Mesenchymal stem cell (in vitro differentiated cells and primary cell): Measurements from ENCODE around the gene KCNIP4.

ENCODE experiments used
- DNase-seq: peaks from one replicate; pipeline ENCODE4 v3.0.0-alpha.2; 2013
- H2AFZ ChIP-seq: one replicate; pipeline ENCODE4 v1.6.1; 2013; ENCODE audit warnings: low read depth, mild to moderate bottlenecking, control low read depth, inconsistent platforms, low read length, moderate library complexity
- H2AK5ac ChIP-seq: 2 replicates; pipeline ENCODE4 v1.6.1; 2013; ENCODE audit warnings: low read length, moderate library complexity, mild to moderate bottlenecking, inconsistent platforms; ENCODE audit not compliant: severe bottlenecking
- H2BK120ac ChIP-seq: one replicate; pipeline ENCODE4 v1.6.1; 2013; ENCODE audit warnings: low read depth, mild to moderate bottlenecking, inconsistent platforms, low read length, moderate library complexity
- H2BK12ac ChIP-seq, 2 experiments: one replicate each; pipeline ENCODE4 v1.6.1; 2013; ENCODE audit warnings: inconsistent platforms in 2 of 2, low read length in 2 of 2, mild to moderate bottlenecking in 2 of 2, moderate library complexity in 2 of 2, control low read depth in 1 of 2
- H2BK15ac ChIP-seq: one replicate; pipeline ENCODE4 v1.6.1; 2013; ENCODE audit warnings: mild to moderate bottlenecking, low read depth, inconsistent platforms; ENCODE audit not compliant: poor library complexity, severe bottlenecking
- H2BK5ac ChIP-seq: 2 replicates; pipeline ENCODE4 v1.6.1; 2013; ENCODE audit warnings: low read depth, mild to moderate bottlenecking, low read length, control low read depth, inconsistent platforms; ENCODE audit not compliant: poor library complexity, severe bottlenecking
- H3K14ac ChIP-seq, 2 experiments: one replicate each; pipeline ENCODE4 v1.6.1; 2013; ENCODE audit warnings: inconsistent platforms in 2 of 2, low read length in 2 of 2, control low read depth in 1 of 2, mild to moderate bottlenecking in 1 of 2, moderate library complexity in 1 of 2
- H3K18ac ChIP-seq, 2 experiments: one replicate each; pipeline ENCODE4 v1.6.1; 2013; ENCODE audit warnings: inconsistent platforms in 2 of 2, low read length in 2 of 2, control low read depth in 1 of 2, low read depth in 1 of 2, mild to moderate bottlenecking in 1 of 2
- H3K23ac ChIP-seq, 2 experiments: one replicate each; pipeline ENCODE4 v1.6.1; 2013; ENCODE audit warnings: inconsistent platforms in 2 of 2, low read length in 2 of 2, mild to moderate bottlenecking in 2 of 2, moderate library complexity in 2 of 2, control low read depth in 1 of 2
- H3K27ac ChIP-seq: 2 replicates; pipeline ENCODE4 v1.5.1; 2013; ENCODE audit warnings: mild to moderate bottlenecking, moderate library complexity, low read length, control low read depth, inconsistent platforms; ENCODE audit not compliant: poor library complexity, severe bottlenecking
- H3K27me3 ChIP-seq, 2 experiments: 2 replicates each; pipeline versions ENCODE4 v1.6.1 to v1.7.0; 2013; ENCODE audit warnings: low read length in 2 of 2, mild to moderate bottlenecking in 2 of 2, moderate library complexity in 2 of 2, control low read depth in 1 of 2, inconsistent platforms in 1 of 2; ENCODE audit not compliant: control insufficient read depth in 1 of 2, insufficient read depth in 1 of 2
- H3K36me3 ChIP-seq, 2 experiments: 2 replicates each; pipeline versions ENCODE4 v1.6.1 to v1.7.0; 2013; ENCODE audit warnings: low read length in 2 of 2, control low read depth in 1 of 2, inconsistent platforms in 1 of 2, low read depth in 1 of 2, mild to moderate bottlenecking in 1 of 2; ENCODE audit not compliant: insufficient read depth in 2 of 2, control insufficient read depth in 1 of 2
- H3K4ac ChIP-seq, 2 experiments: one replicate each; pipeline ENCODE4 v1.6.1; 2013; ENCODE audit warnings: inconsistent platforms in 2 of 2, low read length in 2 of 2, mild to moderate bottlenecking in 2 of 2, moderate library complexity in 2 of 2, control low read depth in 1 of 2, low read depth in 1 of 2
- H3K4me1 ChIP-seq: 2 replicates; pipeline ENCODE4 v1.6.1; 2013; ENCODE audit warnings: low read depth, low read length, control low read depth; ENCODE audit not compliant: control insufficient read depth, insufficient read depth
- H3K4me2 ChIP-seq: 2 replicates; pipeline ENCODE4 v1.6.1; 2013; ENCODE audit warnings: low read length, mild to moderate bottlenecking, inconsistent platforms; ENCODE audit not compliant: poor library complexity, severe bottlenecking
- H3K4me3 ChIP-seq, 2 experiments: 2 replicates each; pipeline versions ENCODE4 v1.5.1 to v1.7.0; 2013; ENCODE audit warnings: low read length in 2 of 2, mild to moderate bottlenecking in 2 of 2, control low read depth in 1 of 2, low read depth in 1 of 2; ENCODE audit not compliant: insufficient read depth in 1 of 2
- H3K79me1 ChIP-seq: replicated peaks from 2 replicates; pipeline ENCODE4 v1.6.1; 2013; ENCODE audit warnings: mild to moderate bottlenecking, control low read depth, low read length, inconsistent platforms; ENCODE audit not compliant: poor library complexity, severe bottlenecking
- H3K9ac ChIP-seq: 2 replicates; pipeline ENCODE4 v1.7.0; 2013; ENCODE audit warnings: mild to moderate bottlenecking, low read length, moderate library complexity
- H3K9me3 ChIP-seq: 2 replicates; pipeline ENCODE4 v1.7.0; 2013; ENCODE audit warnings: mild to moderate bottlenecking, low read length; ENCODE audit not compliant: control insufficient read depth
- H4K8ac ChIP-seq: one replicate; pipeline ENCODE4 v1.6.1; 2013; ENCODE audit warnings: inconsistent platforms, mild to moderate bottlenecking, low read length, moderate library complexity
- H4K91ac ChIP-seq: one replicate; pipeline ENCODE4 v1.6.1; 2013; ENCODE audit warnings: mild to moderate bottlenecking, low read length, inconsistent platforms
- WGBS: methylation state at CpG from one replicate; pipeline ENCODE4 v1.1.7; 2013; ENCODE audit warnings: mixed read lengths; 5-methylcytosine and 5-hydroxymethylcytosine counted together

Gene KCNIP4

DNA sequence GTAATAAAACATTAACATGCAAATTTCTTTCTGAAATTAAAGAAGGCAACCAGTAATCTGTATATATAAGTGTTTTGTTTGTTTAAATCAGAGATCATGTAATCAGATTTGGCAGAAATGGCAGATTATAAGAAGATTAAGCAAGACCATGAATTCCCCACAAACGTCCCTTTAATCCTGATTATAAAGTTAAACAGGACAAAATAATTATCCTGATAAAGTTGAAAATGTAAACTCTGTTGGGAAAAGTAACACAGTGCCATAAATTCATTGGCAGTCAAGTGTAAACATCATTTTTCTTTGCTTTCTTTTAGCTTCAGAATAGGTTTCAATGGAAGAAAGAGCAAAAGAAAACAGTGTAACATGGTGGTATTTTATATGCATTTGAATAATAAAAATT is 256.3 kb downstream of the KCNIP4 start:
- H3K79me1 ChIP-seq: no peaks in the 10 kb centered on the region
- WGBS: no CpG with 5 or more reads among the region's 1 CpG
- no peak overlapping the region for H3K27ac ChIP-seq
- no peak overlapping the region for H3K18ac ChIP-seq
- H3K23ac ChIP-seq: no peak overlapping the region
- no peaks in the 10 kb centered on the region for H3K36me3 ChIP-seq
- H3K4me3 ChIP-seq: no peak overlapping the region
- H2AFZ ChIP-seq: no peak overlapping the region
- no peak overlapping the region for H3K4ac ChIP-seq
- H2BK12ac ChIP-seq: no peak overlapping the region
- H3K9ac ChIP-seq: no peak overlapping the region
- no peaks in the 10 kb centered on the region for H3K9me3 ChIP-seq
- H3K4me1 ChIP-seq: no peaks in the 10 kb centered on the region
- H3K27me3 ChIP-seq: no peaks in the 10 kb centered on the region
- H4K8ac ChIP-seq: no peak overlapping the region
- no peak overlapping the region for H2BK15ac ChIP-seq
- H2BK5ac ChIP-seq: no peak overlapping the region
- no peak overlapping the region for H2AK5ac ChIP-seq
- H4K91ac ChIP-seq: no peak overlapping the region
- no peak overlapping the region for H3K14ac ChIP-seq
- peak; percentile 11 for DNase-seq
- H3K4me2 ChIP-seq: no peak overlapping the region
- H2BK120ac ChIP-seq: no peak overlapping the region

DNA sequence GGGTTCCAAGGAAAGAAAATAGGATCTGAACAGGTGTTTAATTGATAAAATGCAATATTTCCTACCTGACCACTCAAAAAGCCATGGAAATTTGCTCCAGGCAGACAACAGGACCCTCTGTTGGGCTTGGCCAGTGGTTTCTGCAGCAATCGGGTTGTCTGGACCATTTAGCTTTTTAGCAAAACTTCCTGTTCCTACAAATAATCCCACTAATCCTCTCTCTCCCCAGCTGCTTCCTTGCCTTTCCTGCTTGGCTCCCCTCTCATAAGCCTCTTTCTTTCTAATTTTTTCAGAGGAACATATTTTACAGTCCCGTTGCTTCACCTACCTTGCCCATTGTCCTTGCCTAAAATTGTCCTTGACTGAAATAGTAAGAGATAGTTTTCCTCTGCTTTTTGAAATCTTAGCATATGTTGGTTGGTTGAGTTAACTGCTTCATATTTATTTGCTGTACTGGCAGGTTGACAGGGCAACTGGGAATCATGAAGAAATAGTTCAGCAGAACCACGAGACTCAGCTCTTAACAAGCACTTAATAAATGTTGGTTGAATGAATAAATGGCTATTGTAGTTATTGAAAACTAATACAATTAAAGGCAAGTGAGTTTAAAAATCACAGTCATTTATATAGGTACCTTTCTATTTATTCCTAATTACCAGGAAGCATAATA is 259.8 kb downstream of the KCNIP4 start:
- WGBS: 25% methylated on average over 1 of the region's 3 CpGs

DNA sequence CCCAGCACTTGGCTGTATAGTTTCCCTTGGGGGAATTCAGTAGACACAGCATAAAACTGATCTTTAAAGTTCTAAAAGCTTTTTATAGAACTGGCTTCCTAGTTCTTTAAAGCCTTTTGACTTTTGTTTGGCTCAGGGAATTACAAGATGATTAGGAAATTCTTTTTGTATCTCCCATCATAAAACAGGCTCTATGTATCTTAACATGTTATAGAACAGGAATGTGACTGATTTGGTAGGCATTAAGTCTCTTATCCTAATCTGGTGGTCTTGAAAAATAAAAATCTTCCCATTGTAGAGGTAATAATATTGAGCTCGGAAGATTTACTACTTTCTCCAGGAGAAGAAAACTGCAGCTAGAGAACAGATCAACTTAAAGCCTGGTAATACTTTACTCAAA is 262.7 kb downstream of the KCNIP4 start:
- H2BK5ac ChIP-seq: no peak overlapping the region
- no peak overlapping the region for H3K4me2 ChIP-seq
- no CpG with 5 or more reads among the region's 1 CpG for WGBS
- no peaks in the 10 kb centered on the region for H3K79me1 ChIP-seq
- H3K23ac ChIP-seq: no peak overlapping the region
- H4K8ac ChIP-seq: no peak overlapping the region
- H3K9ac ChIP-seq: no peak overlapping the region
- H3K18ac ChIP-seq: no peak overlapping the region
- no peak overlapping the region for H2BK12ac ChIP-seq
- no peak overlapping the region for H2AFZ ChIP-seq
- H4K91ac ChIP-seq: no peak overlapping the region
- no peaks in the 10 kb centered on the region for H3K27me3 ChIP-seq
- H3K14ac ChIP-seq: no peak overlapping the region
- H3K4me1 ChIP-seq: no peaks in the 10 kb centered on the region
- H2BK120ac ChIP-seq: no peak overlapping the region
- H2AK5ac ChIP-seq: no peak overlapping the region
- H3K27ac ChIP-seq: no peak overlapping the region
- no peak overlapping the region for H3K4ac ChIP-seq
- H3K36me3 ChIP-seq: no peaks in the 10 kb centered on the region
- H3K9me3 ChIP-seq: no peaks in the 10 kb centered on the region
- H3K4me3 ChIP-seq: no peak overlapping the region
- H2BK15ac ChIP-seq: no peak overlapping the region
- no peak for DNase-seq

More for the DNA sequence above, 259.8 kb downstream of the KCNIP4 start:
- Histone ChIP-seq H3K14ac (no peak overlapping the region), H2BK15ac (no peak overlapping the region), H2AFZ (no peak overlapping the region), H3K4me1 (no peaks in the 10 kb centered on the region), H3K9me3 (no peaks in the 10 kb centered on the region), H2BK5ac (no peak overlapping the region), H3K9ac (no peak overlapping the region), H4K8ac (no peak overlapping the region), H3K18ac (no peak overlapping the region), H2BK12ac (no peak overlapping the region), H3K79me1 (no peaks in the 10 kb centered on the region), H3K4me2 (no peak overlapping the region), H3K27me3 (no peaks in the 10 kb centered on the region), H3K27ac (no peak overlapping the region), H2BK120ac (no peak overlapping the region), H4K91ac (no peak overlapping the region), H3K4me3 (no peak overlapping the region), H3K36me3 (no peaks in the 10 kb centered on the region), H3K4ac (no peak overlapping the region), H2AK5ac (no peak overlapping the region), H3K23ac (no peak overlapping the region)
- peak; percentile 20 for DNase-seq

DNA sequence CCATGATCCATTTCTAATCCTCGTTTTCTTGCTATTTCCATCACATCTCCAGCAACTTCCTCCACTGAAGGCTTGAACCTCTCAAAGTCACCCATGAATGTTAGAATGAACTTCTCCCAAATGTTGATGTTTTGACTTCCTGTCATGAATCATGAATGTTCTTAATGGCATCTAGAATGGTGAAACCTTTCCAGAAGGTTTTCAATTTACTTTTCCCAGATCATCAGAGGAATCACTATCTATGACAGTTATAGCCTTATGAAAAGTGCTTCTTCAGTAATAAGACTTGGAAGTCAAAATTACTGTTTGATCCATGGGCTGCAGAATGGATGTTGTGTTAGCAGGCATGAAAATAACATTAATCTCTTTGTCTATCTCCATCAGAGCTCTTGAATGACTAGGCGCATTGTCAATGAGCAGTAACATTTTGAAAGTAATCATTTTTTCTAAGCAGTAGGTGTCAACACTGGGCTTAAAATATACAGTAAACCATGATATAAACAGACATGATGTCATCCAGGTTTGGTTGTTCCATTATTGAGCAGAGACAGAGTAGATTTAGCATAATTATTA is 268.2 kb downstream of the KCNIP4 start:
- WGBS: 62% methylated on average over 1 of the region's 2 CpGs
- no peak overlapping the region for H3K14ac ChIP-seq

More for the DNA sequence above, 268.2 kb downstream of the KCNIP4 start:
- DNase-seq: no peak
- no peak overlapping the region for H3K27ac ChIP-seq
- H3K4ac ChIP-seq: no peak overlapping the region
- H4K91ac ChIP-seq: no peak overlapping the region
- no peak overlapping the region for H2BK12ac ChIP-seq
- H3K4me3 ChIP-seq: no peak overlapping the region
- no peaks in the 10 kb centered on the region for H3K27me3 ChIP-seq
- no peaks in the 10 kb centered on the region for H3K9me3 ChIP-seq
- no peak overlapping the region for H2AFZ ChIP-seq
- H3K23ac ChIP-seq: no peak overlapping the region
- H4K8ac ChIP-seq: no peak overlapping the region
- no peak overlapping the region for H2AK5ac ChIP-seq
- H3K79me1 ChIP-seq: no peaks in the 10 kb centered on the region
- H3K18ac ChIP-seq: no peak overlapping the region
- no peak overlapping the region for H3K9ac ChIP-seq
- H2BK15ac ChIP-seq: no peak overlapping the region
- H3K36me3 ChIP-seq: no peaks in the 10 kb centered on the region
- no peak overlapping the region for H2BK5ac ChIP-seq
- H3K4me2 ChIP-seq: no peak overlapping the region
- H3K4me1 ChIP-seq: no peaks in the 10 kb centered on the region
- no peak overlapping the region for H2BK120ac ChIP-seq
